ENCODE data around the gene KATNB1.

DNA sequence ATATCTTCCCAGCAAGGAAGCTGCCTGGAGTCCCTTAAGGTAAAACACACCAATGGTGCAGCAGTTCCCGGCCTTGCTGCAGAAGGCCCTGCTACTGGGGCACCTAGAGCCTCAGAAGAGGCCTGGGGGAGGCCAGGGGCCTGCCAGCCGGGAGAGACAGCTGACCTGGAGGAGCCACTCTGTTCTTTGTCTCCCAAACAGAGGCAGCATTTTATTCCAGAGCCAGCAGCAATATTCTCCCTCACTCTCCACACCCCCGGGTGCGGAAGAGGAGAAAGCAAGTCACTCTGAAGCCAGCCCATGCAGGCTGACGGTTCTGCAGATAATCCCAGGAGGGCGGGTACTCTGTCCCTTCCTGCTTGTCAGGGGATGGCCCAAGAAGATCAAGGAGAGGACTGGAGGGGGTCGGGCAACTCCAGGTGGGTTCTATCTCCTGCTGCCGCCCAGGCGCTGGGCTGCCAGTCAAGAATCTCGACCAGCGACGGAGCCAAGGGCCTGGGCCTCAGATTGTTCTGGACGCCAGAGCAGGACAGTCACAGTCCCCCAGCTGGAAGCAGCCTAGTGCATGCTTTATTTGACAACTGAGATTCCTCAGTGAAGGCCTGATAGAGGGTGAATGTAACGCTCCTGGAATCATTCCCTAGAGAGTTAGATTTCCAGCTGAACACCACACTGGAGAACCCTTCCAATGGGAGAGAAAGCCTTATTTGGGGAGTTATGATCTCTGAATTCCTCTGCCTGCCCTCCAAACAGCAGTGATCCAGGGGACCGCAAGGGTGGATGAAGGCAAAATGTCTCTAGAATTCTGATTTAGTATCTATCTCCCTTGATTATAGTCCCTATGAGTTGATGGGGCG is 67.8 kb downstream of the KATNB1 start:
- no peak for TF ChIP-seq ATF3 (IDR thresholded peaks at IDR 0.05; ENCODE audit: insufficient read depth, low read depth, low read length)
- no peak for TF ChIP-seq MAX (IDR thresholded peaks at IDR 0.05)
- TF ChIP-seq POLR2A (IDR thresholded peaks at IDR 0.05; ENCODE audit: control extremely low read depth in 1 of 2, low read depth in 2 of 2, low read length in 2 of 2): no peak
- TF ChIP-seq CTCF (IDR thresholded peaks at IDR 0.05; ENCODE audit: control extremely low read depth in 1 of 3, insufficient read depth in 1 of 3, low read depth in 1 of 3, low read length in 3 of 3): no peak
- TF ChIP-seq POLR2AphosphoS5 (IDR thresholded peaks at IDR 0.05; ENCODE audit: low read depth, low read length): no peak
- TF ChIP-seq EZH2 (IDR thresholded peaks at IDR 0.05; ENCODE audit: low read depth, low read length, severe bottlenecking): no peak
- TF ChIP-seq EP300 (IDR thresholded peaks at IDR 0.05; ENCODE audit: borderline replicate concordance in 1 of 2, low read depth in 2 of 2, low read length in 2 of 2): no peak
- no peak for TF ChIP-seq CTBP2 (IDR thresholded peaks at IDR 0.05; ENCODE audit: borderline replicate concordance, insufficient read depth, insufficient read length, low read length)

Data from H1 (cell line).